ENCODE measurements around the gene CCDC146.

Gene CCDC146

GRCh38 chr7:77328669-77329068 is 206.3 kb downstream of the CCDC146 start:
- no peak for DNase-seq
- no peak overlapping the region for H3K4me2 ChIP-seq (ENCODE audit: insufficient read depth, low read length)
- no peaks in the 10 kb centered on the region for H4K20me1 ChIP-seq (ENCODE audit: insufficient read depth, low read length)
- peaks cover 39% of the 10 kb centered on the region for H3K4me1 ChIP-seq (ENCODE audit: insufficient read depth, low read length)
- H3K27ac ChIP-seq (ENCODE audit: low read length), result no peak overlapping the region
- no peak overlapping the region for H3K4me3 ChIP-seq (ENCODE audit: low read depth in 1 of 2, low read length in 2 of 2)
- no peak overlapping the region for H2AFZ ChIP-seq (ENCODE audit: low read depth, low read length)
- H3K36me3 ChIP-seq (ENCODE audit: insufficient read depth, low read length), result no peaks in the 10 kb centered on the region
- no peaks in the 10 kb centered on the region for H3K27me3 ChIP-seq (ENCODE audit: insufficient read depth, low read length, poor library complexity)
- no peak for ATAC-seq (ENCODE audit: insufficient read depth, low read depth)
- no peaks in the 10 kb centered on the region for H3K9me3 ChIP-seq (ENCODE audit: insufficient read depth, low read length, severe bottlenecking)
- TF ChIP-seq EZH2 (IDR thresholded peaks at IDR 0.05; ENCODE audit: borderline replicate concordance, low read depth, low read length, severe bottlenecking), result no peak
- no peak for TF ChIP-seq CTCF (IDR thresholded peaks at IDR 0.05; ENCODE audit: borderline replicate concordance, extremely low read depth, low read length, poor library complexity, severe bottlenecking)
- H3K79me2 ChIP-seq (ENCODE audit: insufficient read depth, low read length), result no peaks in the 10 kb centered on the region
- no peak overlapping the region for H3K9ac ChIP-seq (ENCODE audit: low read depth, low read length)

- Histone ChIP-seq H3K27me3 (ENCODE audit: insufficient read depth, low read length, poor library complexity) (no peaks in the 10 kb centered on the region), H3K4me1 (ENCODE audit: insufficient read depth, low read length) (peaks cover 39% of the 10 kb centered on the region), H3K4me3 (ENCODE audit: low read depth in 1 of 2, low read length in 2 of 2) (no peak overlapping the region), H3K9me3 (ENCODE audit: insufficient read depth, low read length, severe bottlenecking) (no peaks in the 10 kb centered on the region), H2AFZ (ENCODE audit: low read depth, low read length) (no peak overlapping the region), H3K27ac (ENCODE audit: low read length) (no peak overlapping the region), H3K79me2 (ENCODE audit: insufficient read depth, low read length) (no peaks in the 10 kb centered on the region), H3K36me3 (ENCODE audit: insufficient read depth, low read length) (no peaks in the 10 kb centered on the region), H3K9ac (ENCODE audit: low read depth, low read length) (no peak overlapping the region), H3K4me2 (ENCODE audit: insufficient read depth, low read length) (no peak overlapping the region), H4K20me1 (ENCODE audit: insufficient read depth, low read length) (no peaks in the 10 kb centered on the region)
- no peak for ATAC-seq (ENCODE audit: insufficient read depth, low read depth)
- TF ChIP-seq CTCF (IDR thresholded peaks at IDR 0.05; ENCODE audit: borderline replicate concordance, extremely low read depth, low read length, poor library complexity, severe bottlenecking), result no peak
- TF ChIP-seq EZH2 (IDR thresholded peaks at IDR 0.05; ENCODE audit: borderline replicate concordance, low read depth, low read length, severe bottlenecking), result no peak
- DNase-seq, result no peak
Observed at GRCh38 chr7:77329466-77330168, 207.2 kb downstream of the CCDC146 start.

- Histone ChIP-seq H3K27me3 (ENCODE audit: insufficient read depth, low read length, poor library complexity) (no peaks in the 10 kb centered on the region), H3K27ac (ENCODE audit: low read length) (no peak overlapping the region), H3K79me2 (ENCODE audit: insufficient read depth, low read length) (no peaks in the 10 kb centered on the region), H3K9ac (ENCODE audit: low read depth, low read length) (no peak overlapping the region), H3K36me3 (ENCODE audit: insufficient read depth, low read length) (no peaks in the 10 kb centered on the region), H3K4me3 (ENCODE audit: low read depth in 1 of 2, low read length in 2 of 2) (no peak overlapping the region), H3K9me3 (ENCODE audit: insufficient read depth, low read length, severe bottlenecking) (no peaks in the 10 kb centered on the region), H3K4me1 (ENCODE audit: insufficient read depth, low read length) (peaks cover 39% of the 10 kb centered on the region), H2AFZ (ENCODE audit: low read depth, low read length) (no peak overlapping the region), H3K4me2 (ENCODE audit: insufficient read depth, low read length) (no peak overlapping the region), H4K20me1 (ENCODE audit: insufficient read depth, low read length) (no peaks in the 10 kb centered on the region)
- peak; percentile 37 for ATAC-seq (ENCODE audit: insufficient read depth, low read depth)
- TF ChIP-seq CTCF (IDR thresholded peaks at IDR 0.05; ENCODE audit: borderline replicate concordance, extremely low read depth, low read length, poor library complexity, severe bottlenecking) (no peak), EZH2 (IDR thresholded peaks at IDR 0.05; ENCODE audit: borderline replicate concordance, low read depth, low read length, severe bottlenecking) (no peak)
- peak; percentile 22 for DNase-seq
Observed at GRCh38 chr7:77330169-77330882, 207.9 kb downstream of the CCDC146 start.
